HEK293T (cell line): ENCODE data around the gene EXOC6B.

ENCODE experiments used
- CTCF ChIA-PET: fragments of 350-600 bp; formaldehyde crosslinking; extraction: SDS; loops from one replicate; lab custom pipeline; 2021; ENCODE audit warnings: antibody characterized with exemption, inconsistent platforms; lab: Yijun Ruan, JAX
- POLR2A ChIA-PET: fragments of 350-600 bp; formaldehyde crosslinking; extraction: SDS; loops from one replicate; lab custom pipeline; 2020; ENCODE audit warnings: antibody characterized with exemption, inconsistent platforms; lab: Yijun Ruan, JAX
- DNase-seq: peaks from one replicate; pipeline ENCODE4 v3.0.0; 2012; ENCODE audit warnings: mixed read lengths; ENCODE audit errors: extremely low spot score
- ARNT ChIP-seq: fragments of 450-650 bp; IDR thresholded peaks from 2 replicates; pipeline ENCODE4 v1.6.1; 2017; ENCODE audit warnings: mild to moderate bottlenecking
- BHLHE40 ChIP-seq: fragments of 450-650 bp; IDR thresholded peaks from 2 replicates; pipeline ENCODE4 v1.6.1; 2016; ENCODE audit warnings: mild to moderate bottlenecking, moderate library complexity, borderline replicate concordance
- CTBP1 ChIP-seq: fragments of 450-650 bp; IDR thresholded peaks from 2 replicates; pipeline ENCODE4 v1.6.1; 2016; ENCODE audit warnings: borderline replicate concordance
- ELF4 ChIP-seq: fragments of 450-650 bp; IDR thresholded peaks from 2 replicates; pipeline ENCODE4 v1.6.1; 2017; ENCODE audit warnings: antibody characterized with exemption
- FOXA1 ChIP-seq: fragments of 450-650 bp; IDR thresholded peaks from 2 replicates; pipeline ENCODE4 v1.6.1; 2016; ENCODE audit warnings: mild to moderate bottlenecking
- FOXK2 ChIP-seq: fragments of 450-650 bp; IDR thresholded peaks from 2 replicates; pipeline ENCODE4 v1.6.1; 2016; ENCODE audit warnings: mild to moderate bottlenecking
- FOXM1 ChIP-seq: fragments of 450-650 bp; IDR thresholded peaks from 2 replicates; pipeline ENCODE4 v1.6.1; 2017; ENCODE audit warnings: mild to moderate bottlenecking, borderline replicate concordance
- HDGF ChIP-seq: fragments of 450-650 bp; IDR thresholded peaks from 2 replicates; pipeline ENCODE4 v1.6.1; 2017; ENCODE audit warnings: antibody characterized with exemption, borderline replicate concordance
- L3MBTL2 ChIP-seq: fragments of 450-650 bp; conservative IDR thresholded peaks from 2 replicates; pipeline ENCODE4 v1.6.1; 2016; ENCODE audit warnings: mild to moderate bottlenecking
- LEF1 ChIP-seq: fragments of 450-650 bp; IDR thresholded peaks from 2 replicates; pipeline ENCODE4 v1.6.1; 2017; ENCODE audit warnings: mild to moderate bottlenecking, borderline replicate concordance
- NFRKB ChIP-seq: fragments of 450-650 bp; IDR thresholded peaks from 2 replicates; pipeline ENCODE4 v1.6.1; 2016; ENCODE audit warnings: mild to moderate bottlenecking, moderate library complexity
- SP1 ChIP-seq: fragments of 450-650 bp; IDR thresholded peaks from 2 replicates; pipeline ENCODE4 v1.6.1; 2017
- SUZ12 ChIP-seq: fragments of 450-650 bp; IDR thresholded peaks from 2 replicates; pipeline ENCODE4 v1.6.1; 2016; ENCODE audit warnings: mild to moderate bottlenecking
- TARDBP ChIP-seq: fragments of 450-650 bp; IDR thresholded peaks from 2 replicates; pipeline ENCODE4 v1.6.1; 2016
- ZNF384 ChIP-seq: fragments of 450-650 bp; IDR thresholded peaks from 2 replicates; pipeline ENCODE4 v1.6.1; 2016
- TF ChIP-seq, protein P1 (sequence below): fragments of 450-650 bp; IDR thresholded peaks from 2 replicates; pipeline ENCODE4 v1.6.1; 2016

EXOC6B gene

DNA sequence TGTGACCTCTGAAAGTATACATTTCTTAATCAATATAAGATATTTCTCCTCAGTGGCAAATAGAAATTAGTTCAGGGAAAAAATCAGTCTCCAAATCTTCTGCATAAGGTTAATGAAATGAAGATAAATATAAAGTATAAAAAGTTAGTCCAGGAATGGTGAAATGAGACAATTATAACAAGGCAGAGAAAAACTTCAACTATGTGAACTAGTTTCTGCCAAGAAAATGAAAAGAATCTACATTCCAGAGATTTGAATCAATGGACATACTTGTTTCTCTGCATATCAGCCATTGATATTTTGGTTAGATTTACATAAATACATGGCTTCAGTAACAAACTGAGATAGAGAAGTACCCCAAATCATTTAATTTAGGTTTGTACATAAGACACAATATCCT lies 249.0 kb downstream of the EXOC6B start:
- no peak for DNase-seq
- POLR2A ChIA-PET = no interaction called here
- TF ChIP-seq FOXA1 (no peak), ARNT (no peak), BHLHE40 (no peak), L3MBTL2 (no peak)
- CTCF ChIA-PET = no interaction called here

DNA sequence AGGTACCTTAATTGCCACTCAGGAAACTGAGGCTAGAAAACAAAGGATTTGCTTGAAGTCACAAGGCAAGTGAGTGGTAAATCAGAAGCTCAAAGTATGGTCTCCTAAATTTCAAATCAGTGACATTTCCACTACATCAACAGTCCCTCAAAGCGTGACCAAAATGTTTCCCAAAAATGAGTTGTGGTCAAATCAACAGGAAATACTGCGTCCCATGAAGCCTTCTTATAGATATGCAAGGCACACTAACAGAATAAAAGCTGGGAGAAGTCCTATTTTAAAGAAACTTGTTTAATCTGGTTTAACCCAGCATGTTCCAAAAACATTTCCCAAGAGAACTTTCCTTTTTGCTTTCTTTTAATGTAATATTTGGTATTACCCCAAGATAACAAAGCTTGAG lies 249.4 kb downstream of the EXOC6B start:
- no peak for DNase-seq
- ChIA-PET POLR2A (no interaction called here), CTCF (no interaction called here)
- TF ChIP-seq LEF1 (no peak), L3MBTL2 (no peak), ARNT (no peak), HDGF (no peak)

DNA sequence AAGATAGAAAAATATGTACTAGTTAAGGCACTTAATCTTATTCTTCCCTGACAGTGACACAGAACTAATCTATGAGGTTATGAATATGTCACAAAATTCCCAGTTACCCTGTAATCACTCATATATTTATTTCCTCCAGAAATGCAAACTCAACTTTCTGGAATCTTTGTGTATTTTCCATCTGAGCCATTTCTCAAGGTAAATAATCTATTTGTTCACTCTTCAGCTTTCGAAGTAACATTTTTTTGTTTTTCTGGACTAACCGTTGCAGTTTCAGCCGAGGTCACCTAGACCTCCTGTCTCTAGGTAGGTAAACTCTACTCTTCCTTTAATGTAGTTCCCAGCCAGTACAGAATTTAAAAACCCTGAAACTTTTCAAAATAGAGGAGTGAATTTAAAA lies 250.9 kb downstream of the EXOC6B start:
- DNase-seq = no peak
- no peak for TF ChIP-seq TARDBP
- no peak for TF ChIP-seq L3MBTL2
- TF ChIP-seq, protein P1, sequence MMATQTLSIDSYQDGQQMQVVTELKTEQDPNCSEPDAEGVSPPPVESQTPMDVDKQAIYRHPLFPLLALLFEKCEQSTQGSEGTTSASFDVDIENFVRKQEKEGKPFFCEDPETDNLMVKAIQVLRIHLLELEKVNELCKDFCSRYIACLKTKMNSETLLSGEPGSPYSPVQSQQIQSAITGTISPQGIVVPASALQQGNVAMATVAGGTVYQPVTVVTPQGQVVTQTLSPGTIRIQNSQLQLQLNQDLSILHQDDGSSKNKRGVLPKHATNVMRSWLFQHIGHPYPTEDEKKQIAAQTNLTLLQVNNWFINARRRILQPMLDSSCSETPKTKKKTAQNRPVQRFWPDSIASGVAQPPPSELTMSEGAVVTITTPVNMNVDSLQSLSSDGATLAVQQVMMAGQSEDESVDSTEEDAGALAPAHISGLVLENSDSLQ = no peak
- no peak for TF ChIP-seq FOXA1
- TF ChIP-seq HDGF = no peak
- TF ChIP-seq SP1 = no peak
- no peak for TF ChIP-seq ZNF384
- no peak for TF ChIP-seq NFRKB
- no peak for TF ChIP-seq SUZ12
- no peak for TF ChIP-seq FOXM1
- no peak for TF ChIP-seq LEF1
- TF ChIP-seq BHLHE40 = no peak
- TF ChIP-seq CTBP1 = no peak
- no peak for TF ChIP-seq FOXK2
- TF ChIP-seq ELF4 = no peak
- TF ChIP-seq ARNT = no peak
- ChIA-PET CTCF (no interaction called here), POLR2A (no interaction called here)

DNA sequence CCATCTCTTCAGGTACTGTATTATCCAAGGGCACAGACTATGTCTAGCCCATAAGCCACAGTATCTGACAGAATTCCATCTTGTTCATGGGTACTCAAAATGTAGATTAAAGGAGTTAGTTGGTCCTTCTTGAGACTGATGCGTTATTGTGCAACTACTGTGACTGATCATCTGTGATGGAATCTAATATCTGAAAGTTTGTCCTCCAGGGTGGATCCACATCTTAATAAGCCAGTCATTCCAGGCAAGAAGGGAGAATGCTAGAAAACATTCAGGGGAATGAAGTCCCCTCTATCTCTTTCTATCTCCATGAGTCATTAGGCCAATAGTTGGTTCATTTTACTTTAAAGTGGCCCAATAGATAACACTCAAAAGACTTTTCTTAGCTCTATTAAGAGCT lies 252.6 kb downstream of the EXOC6B start:
- POLR2A ChIA-PET = no interaction called here

DNA sequence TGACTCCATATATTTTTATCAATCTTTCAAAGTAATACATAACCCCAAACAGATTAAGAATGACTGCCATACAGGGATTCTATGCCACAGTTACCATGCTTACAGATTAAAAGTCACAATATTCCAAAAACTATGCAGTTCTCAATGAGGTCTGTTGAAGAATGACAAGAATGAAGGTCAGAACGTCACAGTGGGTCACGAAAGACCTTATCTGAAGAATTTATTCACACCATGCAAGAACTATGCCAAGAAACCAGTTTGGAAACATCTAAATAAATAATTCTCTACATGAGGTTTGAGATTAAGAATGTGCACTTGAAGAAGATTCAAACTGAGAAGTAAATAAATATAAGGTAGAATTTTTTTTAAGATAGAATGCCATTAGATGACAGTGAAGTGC lies 253.3 kb downstream of the EXOC6B start:
- CTCF ChIA-PET = no interaction called here
- TF ChIP-seq TARDBP (no peak), FOXM1 (no peak), LEF1 (no peak), ZNF384 (no peak), ELF4 (no peak), FOXK2 (no peak), SUZ12 (no peak), L3MBTL2 (no peak)
- no peak for DNase-seq
- POLR2A ChIA-PET = no interaction called here

More for the DNA sequence above, 252.6 kb downstream of the EXOC6B start:
- TF ChIP-seq HDGF (no peak), ELF4 (no peak), SUZ12 (no peak), FOXA1 (no peak), NFRKB (no peak), SP1 (no peak), BHLHE40 (no peak), TARDBP (no peak), L3MBTL2 (no peak), FOXK2 (no peak), LEF1 (no peak), FOXM1 (no peak), CTBP1 (no peak), ARNT (no peak), ZNF384 (no peak)
- TF ChIP-seq, protein P1 = no peak
- no peak for DNase-seq
- CTCF ChIA-PET = no interaction called here

DNA sequence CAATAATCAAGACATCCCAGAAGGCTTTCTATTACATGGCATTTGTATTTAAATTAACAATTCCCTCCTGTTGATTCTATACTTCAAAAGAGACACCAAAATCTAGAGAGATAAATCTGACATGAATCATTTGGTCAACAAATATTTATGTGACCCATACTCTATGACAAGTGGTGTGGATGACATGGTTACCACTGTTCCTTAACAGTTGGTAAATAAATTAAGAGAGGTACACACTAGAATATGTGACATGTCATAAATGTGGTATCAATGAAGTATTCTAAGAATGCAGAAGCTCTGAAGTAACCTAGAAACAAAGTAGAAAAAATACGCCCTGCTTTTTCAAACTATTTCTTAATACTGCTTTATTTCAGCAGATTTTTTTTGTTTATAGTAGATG lies 255.4 kb downstream of the EXOC6B start:
- CTCF ChIA-PET = no interaction called here
- no peak for DNase-seq
- POLR2A ChIA-PET = no interaction called here
- TF ChIP-seq CTBP1 (no peak), HDGF (no peak), FOXK2 (no peak), SP1 (no peak), FOXM1 (no peak), TARDBP (no peak)
- TF ChIP-seq, protein P1 = no peak

DNA sequence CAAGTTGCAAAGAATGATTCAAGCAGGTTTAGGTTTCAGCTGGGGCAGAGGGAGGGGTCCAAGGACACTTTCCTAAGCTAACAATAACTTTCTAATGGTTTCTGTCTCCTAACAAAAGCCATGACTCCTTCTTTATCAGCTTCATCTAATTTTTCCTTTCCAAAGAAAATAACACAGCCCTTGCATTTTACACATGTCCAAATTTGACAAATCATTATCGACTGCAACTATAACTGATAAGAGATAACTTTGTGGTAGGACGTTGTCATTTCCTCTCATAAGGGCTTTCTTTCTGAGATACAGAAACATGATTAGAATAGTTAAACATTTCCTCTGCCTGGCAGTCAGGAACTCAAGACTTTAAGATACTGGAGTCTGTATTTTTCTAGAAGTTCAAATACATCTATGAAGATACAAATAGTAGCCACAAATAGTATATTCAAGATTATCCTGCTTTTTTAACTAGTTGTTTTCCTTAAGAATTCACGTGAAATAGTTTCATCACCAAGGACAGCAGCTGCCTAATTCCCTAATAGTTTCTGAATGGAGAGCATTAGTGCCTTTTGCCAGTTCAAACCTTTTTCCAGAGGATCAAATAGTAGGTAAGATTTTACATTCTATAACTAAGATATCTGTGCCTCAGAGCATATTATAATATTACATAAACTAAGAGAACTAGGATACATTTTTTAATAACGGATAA lies 263.2 kb downstream of the EXOC6B start:
- no peak for TF ChIP-seq ELF4
- TF ChIP-seq NFRKB = no peak
- TF ChIP-seq SUZ12 = no peak
- CTCF ChIA-PET = no interaction called here
- no peak for DNase-seq
- POLR2A ChIA-PET = no interaction called here
